HepG2 (cell line): ENCODE data around the gene POC1A. TPM values are rescaled to one million over a fixed set of nuclear protein-coding genes. Genes with fewer than 3 reads are reported as not detected.

Experiments used
- ATAC-seq: fragments of 200-7000 bp; cut with Tn5 transposase; 3 replicates; pipeline ENCODE4 v1.9.1; 2020; ENCODE audit warnings: mild to moderate bottlenecking, moderate library complexity
- BruUV-seq: library from RNA; stranded (reverse); fragments of 400-500 nt; replicated peaks from 2 replicates; lab custom pipeline; 2021; lab: Mats Ljungman, UMichigan
- CTCF ChIA-PET: fragments of 300-600 bp; formaldehyde crosslinking; extraction: SDS; loops from one replicate; lab custom pipeline; 2021; ENCODE audit warnings: low total read pairs, inconsistent platforms, low intra/inter-chr PET ratio; lab: Yijun Ruan, JAX
- POLR2A ChIA-PET: fragments of 350-600 bp; sonication (Branson Sonifier 250); formaldehyde crosslinking; loops from one replicate; lab custom pipeline; 2020; ENCODE audit warnings: antibody characterized with exemption, inconsistent platforms; lab: Yijun Ruan, JAX
- DNase-seq: peaks from one replicate; pipeline ENCODE4 v3.0.0-alpha.2; 2015; ENCODE audit warnings: low spot score
- FAIRE-seq: peaks from 3 replicates; lab custom pipeline; 2011; peaks lifted over from hg19 to GRCh38; lab: Jason Lieb, UNC
- H2AFZ ChIP-seq: one replicate; pipeline ENCODE4 v1.6.1; 2011; ENCODE audit warnings: low read length, inconsistent platforms
- H3K27ac ChIP-seq: fragments of 300-600 bp; 3 replicates; pipeline ENCODE4 v1.8.0; 2011; ENCODE audit warnings: mixed run types, mild to moderate bottlenecking, mixed read lengths, low read length, inconsistent platforms; ENCODE audit not compliant: insufficient read depth; ENCODE audit errors: extremely low read length
- H3K27me3 ChIP-seq, 2 experiments: fragments of 200-600 bp in 1 of 2; 2 replicates in 1 of 2; 3 replicates in 1 of 2; pipeline versions ENCODE4 v1.6.0 to v1.8.0; 2011; ENCODE audit warnings: low read length in 2 of 2, mild to moderate bottlenecking in 2 of 2, moderate library complexity in 2 of 2, inconsistent platforms in 1 of 2; ENCODE audit not compliant: insufficient read depth in 2 of 2, control insufficient read depth in 1 of 2
- H3K36me3 ChIP-seq, 2 experiments: fragments of 200-600 bp in 1 of 2; replicated peaks in 1 of 2; 2 replicates in 1 of 2; 3 replicates in 1 of 2; pipeline versions ENCODE4 v1.5.1 to v1.8.0; 2011; ENCODE audit warnings: low read length in 2 of 2, inconsistent platforms in 1 of 2; ENCODE audit not compliant: insufficient read depth in 2 of 2, control insufficient read depth in 1 of 2
- H3K4me1 ChIP-seq: 2 replicates; pipeline ENCODE4 v1.5.1; 2012; ENCODE audit warnings: low read length, inconsistent platforms; ENCODE audit not compliant: insufficient read depth
- H3K4me2 ChIP-seq: 2 replicates; pipeline ENCODE4 v1.6.0; 2011; ENCODE audit warnings: low read depth, low read length, inconsistent platforms
- H3K4me3 ChIP-seq, 3 experiments: fragments of 200-600 bp in 1 of 3; sonication (generic), shearing (Covaris generic) in 1 of 3; replicated peaks in 1 of 3; 2 replicates each; pipeline ENCODE4 v1.5.1; 2011 to 2016; ENCODE audit warnings: low read length in 3 of 3, inconsistent platforms in 2 of 3, low read depth in 2 of 3, mild to moderate bottlenecking in 2 of 3, control low read depth in 1 of 3, mixed read lengths in 1 of 3; ENCODE audit not compliant: insufficient read depth in 1 of 3
- H3K79me2 ChIP-seq: one replicate; pipeline ENCODE4 v1.6.1; 2011; ENCODE audit warnings: low read length, inconsistent platforms; ENCODE audit not compliant: insufficient read depth
- H3K9ac ChIP-seq: 2 replicates; pipeline ENCODE4 v1.6.0; 2011; ENCODE audit warnings: mild to moderate bottlenecking, low read depth, low read length, inconsistent platforms; ENCODE audit not compliant: insufficient read depth
- H3K9me3 ChIP-seq: 2 replicates; pipeline ENCODE4 v1.5.1; 2012; ENCODE audit warnings: mild to moderate bottlenecking, low read length
- H4K20me1 ChIP-seq: 2 replicates; pipeline ENCODE4 v1.6.0; 2011; ENCODE audit warnings: inconsistent platforms, mild to moderate bottlenecking, low read length, moderate library complexity; ENCODE audit not compliant: insufficient read depth
- ATAD3A ChIP-seq: sonication (generic); formaldehyde crosslinking; IDR thresholded peaks from 2 replicates; pipeline ENCODE4 v1.4.0; 2020; ENCODE audit warnings: missing genetic modification reagents
- FOXP1 ChIP-seq, 2 experiments: fragments of 450-650 bp in 1 of 2; IDR thresholded peaks; 2 replicates each; pipeline ENCODE4 v1.6.1; 2017 to 2018; ENCODE audit warnings: antibody characterized with exemption in 1 of 2
- GFI1 ChIP-seq: sonication (generic); formaldehyde crosslinking; IDR thresholded peaks from 2 replicates; pipeline ENCODE4 v1.5.0; 2020; ENCODE audit warnings: missing genetic modification reagents, mild to moderate bottlenecking, borderline replicate concordance
- JUN ChIP-seq: sonication (generic); formaldehyde crosslinking; IDR thresholded peaks from 2 replicates; pipeline ENCODE4 v1.4.0; 2020; ENCODE audit warnings: mild to moderate bottlenecking, missing genetic modification reagents
- NFRKB ChIP-seq: fragments of 450-650 bp; IDR thresholded peaks from 2 replicates; pipeline ENCODE4 v1.6.1; 2017
- PAX8 ChIP-seq: sonication (generic); formaldehyde crosslinking; IDR thresholded peaks from 2 replicates; pipeline ENCODE4 v1.8.0; 2022; ENCODE audit warnings: mild to moderate bottlenecking, missing genetic modification reagents, borderline replicate concordance
- RBFOX2 ChIP-seq: fragments of 200-400 bp; formaldehyde crosslinking; IDR thresholded peaks from 2 replicates; pipeline ENCODE4 v1.6.1; 2017; ENCODE audit warnings: low read depth, mild to moderate bottlenecking, low read length
- RELA ChIP-seq: sonication (generic); formaldehyde crosslinking; IDR thresholded peaks from 2 replicates; pipeline ENCODE4 v1.4.0; 2020; ENCODE audit warnings: missing genetic modification reagents
- SP5 ChIP-seq: IDR thresholded peaks from 2 replicates; pipeline ENCODE4 v1.6.1; 2016; ENCODE audit warnings: low read depth, borderline replicate concordance
- ZC3H4 ChIP-seq: sonication (generic); formaldehyde crosslinking; IDR thresholded peaks from 2 replicates; pipeline ENCODE4 v1.4.0; 2020; ENCODE audit warnings: missing genetic modification reagents, borderline replicate concordance
- ZNF569 ChIP-seq: sonication (generic); formaldehyde crosslinking; IDR thresholded peaks from 2 replicates; pipeline ENCODE4 v1.5.0; 2020; ENCODE audit warnings: mild to moderate bottlenecking, missing genetic modification reagents, moderate library complexity, borderline replicate concordance
- WGBS: methylation state at CpG from one replicate; pipeline ENCODE4 v1.1.6; 2017; ENCODE audit warnings: low lambda C conversion rate; 5-methylcytosine and 5-hydroxymethylcytosine counted together
- in situ Hi-C: cut with HindIII; loops from 2 replicates; pipeline ENCODE4 v1.10.0; 2017; ENCODE audit warnings: low pct_unique_long_range_greater_than_20kb; ENCODE audit not compliant: extremely low pct_ligation_motif_present
- intact Hi-C: fragments of 100-400 bp; cut with micrococcal nuclease; formaldehyde crosslinking; loops from one replicate; pipeline ENCODE4 v1.10.0; 2022; ENCODE audit not compliant: unreplicated experiment
- polyA plus RNA-seq, 8 experiments: library from polyadenylated mRNA; depleted of rRNA in 3 of 8; stranded (reverse) in 7 of 8; unstranded in 1 of 8; fragments of >200 nt; fragmentation: Illumina TruSeq in 4 of 8; extraction: Trizol in 4 of 8; gene quantifications; 2 replicates each; pipeline versions ENCODE4 v1.2.1 to v1.2.3, GENCODE V29; 2011 to 2016; ENCODE audit warnings: low read depth in 4 of 8, missing spikeins in 1 of 8, mixed read lengths in 1 of 8; ENCODE audit not compliant: insufficient read depth in 1 of 8
- total RNA-seq, 5 experiments: library from RNA; depleted of rRNA; stranded (reverse); fragments of >200 nt; fragmentation: Illumina TruSeq; extraction: Trizol; gene quantifications; 2 replicates each; pipeline ENCODE4 v1.2.3, GENCODE V29; 2016; ENCODE audit warnings: low read depth in 1 of 5
- TF ChIP-seq, protein P1 (sequence below): sonication (generic); formaldehyde crosslinking; conservative IDR thresholded peaks from 2 replicates; pipeline ENCODE4 v1.5.0; 2020; ENCODE audit warnings: missing genetic modification reagents
- TF ChIP-seq, protein P2 (sequence below): sonication (generic); formaldehyde crosslinking; IDR thresholded peaks from 2 replicates; pipeline ENCODE4 v1.5.0; 2020; ENCODE audit warnings: mild to moderate bottlenecking, missing genetic modification reagents, borderline replicate concordance
- TF ChIP-seq, protein P3 (sequence below): sonication (generic); formaldehyde crosslinking; IDR thresholded peaks from 2 replicates; pipeline ENCODE4 v1.8.1; 2023; ENCODE audit warnings: mild to moderate bottlenecking, missing genetic modification reagents
- TF ChIP-seq, protein P4 (sequence below): sonication (generic); formaldehyde crosslinking; IDR thresholded peaks from 2 replicates; pipeline ENCODE4 v1.4.0; 2020; ENCODE audit warnings: mild to moderate bottlenecking, missing genetic modification reagents

POC1A gene
- total and polyA plus RNA-seq, 2 of the 13 experiments (the other 11 are each of a cell fraction or from before 2014, with no cell fraction given) = 14.6 to 20.0 TPM

- POLR2A ChIA-PET = interaction anchor here (1.4 to 4.3 kb wide), 3 partner anchors 14 to 42 kb away, joined by 3 to 20 read pairs (median 4); partner anchors contain the start of gene RPL29
Measured at GRCh38 chr3:52038227-52038626, 116.0 kb downstream of the POC1A start.

More at GRCh38 chr3:52038227-52038626, 116.0 kb downstream of the POC1A start:
- Histone ChIP-seq H3K4me3 (no peak overlapping the region), H4K20me1 (no peaks in the 10 kb centered on the region), H3K9ac (no peak overlapping the region), H3K4me2 (no peak overlapping the region), H3K9me3 (no peaks in the 10 kb centered on the region), H2AFZ (no peak overlapping the region), H3K27ac (no peak overlapping the region), H3K79me2 (no peaks in the 10 kb centered on the region), H3K27me3 (no peaks in the 10 kb centered on the region), H3K4me1 (peaks cover 79% of the 10 kb centered on the region), H3K36me3 (no peaks in the 10 kb centered on the region)
- no TSS peak for BruUV-seq
- FAIRE-seq (no peak), DNase-seq (no peak), ATAC-seq (no peak)
- intact Hi-C loops = no loop called here
- 100% methylated on average over 1 of the region's 6 CpGs for WGBS
- TF ChIP-seq JUN (CRISPR knock-in tag) (no peak), GFI1 (CRISPR knock-in tag) (no peak), FOXP1 (IDR thresholded peaks at IDR 0.05) (no peak), FOXP1 (CRISPR knock-in tag; IDR thresholded peaks at IDR 0.05) (no peak), PAX8 (CRISPR knock-in tag) (no peak), ATAD3A (CRISPR knock-in tag) (no peak), ZC3H4 (CRISPR knock-in tag) (no peak), RBFOX2 (no peak), RELA (CRISPR knock-in tag) (no peak), SP5 (CRISPR knock-in tag) (no peak), NFRKB (no peak), ZNF569 (no peak)
- TF ChIP-seq, protein P1, sequence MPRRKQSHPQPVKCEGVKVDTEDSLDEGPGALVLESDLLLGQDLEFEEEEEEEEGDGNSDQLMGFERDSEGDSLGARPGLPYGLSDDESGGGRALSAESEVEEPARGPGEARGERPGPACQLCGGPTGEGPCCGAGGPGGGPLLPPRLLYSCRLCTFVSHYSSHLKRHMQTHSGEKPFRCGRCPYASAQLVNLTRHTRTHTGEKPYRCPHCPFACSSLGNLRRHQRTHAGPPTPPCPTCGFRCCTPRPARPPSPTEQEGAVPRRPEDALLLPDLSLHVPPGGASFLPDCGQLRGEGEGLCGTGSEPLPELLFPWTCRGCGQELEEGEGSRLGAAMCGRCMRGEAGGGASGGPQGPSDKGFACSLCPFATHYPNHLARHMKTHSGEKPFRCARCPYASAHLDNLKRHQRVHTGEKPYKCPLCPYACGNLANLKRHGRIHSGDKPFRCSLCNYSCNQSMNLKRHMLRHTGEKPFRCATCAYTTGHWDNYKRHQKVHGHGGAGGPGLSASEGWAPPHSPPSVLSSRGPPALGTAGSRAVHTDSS = no peak
- TF ChIP-seq, protein P2, sequence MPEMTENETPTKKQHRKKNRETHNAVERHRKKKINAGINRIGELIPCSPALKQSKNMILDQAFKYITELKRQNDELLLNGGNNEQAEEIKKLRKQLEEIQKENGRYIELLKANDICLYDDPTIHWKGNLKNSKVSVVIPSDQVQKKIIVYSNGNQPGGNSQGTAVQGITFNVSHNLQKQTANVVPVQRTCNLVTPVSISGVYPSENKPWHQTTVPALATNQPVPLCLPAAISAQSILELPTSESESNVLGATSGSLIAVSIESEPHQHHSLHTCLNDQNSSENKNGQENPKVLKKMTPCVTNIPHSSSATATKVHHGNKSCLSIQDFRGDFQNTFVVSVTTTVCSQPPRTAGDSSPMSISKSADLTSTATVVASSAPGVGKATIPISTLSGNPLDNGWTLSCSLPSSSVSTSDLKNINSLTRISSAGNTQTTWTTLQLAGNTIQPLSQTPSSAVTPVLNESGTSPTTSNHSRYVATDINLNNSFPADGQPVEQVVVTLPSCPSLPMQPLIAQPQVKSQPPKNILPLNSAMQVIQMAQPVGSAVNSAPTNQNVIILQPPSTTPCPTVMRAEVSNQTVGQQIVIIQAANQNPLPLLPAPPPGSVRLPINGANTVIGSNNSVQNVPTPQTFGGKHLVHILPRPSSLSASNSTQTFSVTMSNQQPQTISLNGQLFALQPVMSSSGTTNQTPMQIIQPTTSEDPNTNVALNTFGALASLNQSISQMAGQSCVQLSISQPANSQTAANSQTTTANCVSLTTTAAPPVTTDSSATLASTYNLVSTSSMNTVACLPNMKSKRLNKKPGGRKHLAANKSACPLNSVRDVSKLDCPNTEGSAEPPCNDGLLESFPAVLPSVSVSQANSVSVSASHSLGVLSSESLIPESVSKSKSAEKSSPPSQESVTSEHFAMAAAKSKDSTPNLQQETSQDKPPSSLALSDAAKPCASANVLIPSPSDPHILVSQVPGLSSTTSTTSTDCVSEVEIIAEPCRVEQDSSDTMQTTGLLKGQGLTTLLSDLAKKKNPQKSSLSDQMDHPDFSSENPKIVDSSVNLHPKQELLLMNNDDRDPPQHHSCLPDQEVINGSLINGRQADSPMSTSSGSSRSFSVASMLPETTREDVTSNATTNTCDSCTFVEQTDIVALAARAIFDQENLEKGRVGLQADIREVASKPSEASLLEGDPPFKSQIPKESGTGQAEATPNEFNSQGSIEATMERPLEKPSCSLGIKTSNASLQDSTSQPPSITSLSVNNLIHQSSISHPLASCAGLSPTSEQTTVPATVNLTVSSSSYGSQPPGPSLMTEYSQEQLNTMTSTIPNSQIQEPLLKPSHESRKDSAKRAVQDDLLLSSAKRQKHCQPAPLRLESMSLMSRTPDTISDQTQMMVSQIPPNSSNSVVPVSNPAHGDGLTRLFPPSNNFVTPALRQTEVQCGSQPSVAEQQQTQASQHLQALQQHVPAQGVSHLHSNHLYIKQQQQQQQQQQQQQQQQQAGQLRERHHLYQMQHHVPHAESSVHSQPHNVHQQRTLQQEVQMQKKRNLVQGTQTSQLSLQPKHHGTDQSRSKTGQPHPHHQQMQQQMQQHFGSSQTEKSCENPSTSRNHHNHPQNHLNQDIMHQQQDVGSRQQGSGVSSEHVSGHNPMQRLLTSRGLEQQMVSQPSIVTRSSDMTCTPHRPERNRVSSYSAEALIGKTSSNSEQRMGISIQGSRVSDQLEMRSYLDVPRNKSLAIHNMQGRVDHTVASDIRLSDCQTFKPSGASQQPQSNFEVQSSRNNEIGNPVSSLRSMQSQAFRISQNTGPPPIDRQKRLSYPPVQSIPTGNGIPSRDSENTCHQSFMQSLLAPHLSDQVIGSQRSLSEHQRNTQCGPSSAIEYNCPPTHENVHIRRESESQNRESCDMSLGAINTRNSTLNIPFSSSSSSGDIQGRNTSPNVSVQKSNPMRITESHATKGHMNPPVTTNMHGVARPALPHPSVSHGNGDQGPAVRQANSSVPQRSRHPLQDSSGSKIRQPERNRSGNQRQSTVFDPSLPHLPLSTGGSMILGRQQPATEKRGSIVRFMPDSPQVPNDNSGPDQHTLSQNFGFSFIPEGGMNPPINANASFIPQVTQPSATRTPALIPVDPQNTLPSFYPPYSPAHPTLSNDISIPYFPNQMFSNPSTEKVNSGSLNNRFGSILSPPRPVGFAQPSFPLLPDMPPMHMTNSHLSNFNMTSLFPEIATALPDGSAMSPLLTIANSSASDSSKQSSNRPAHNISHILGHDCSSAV (CRISPR knock-in tag) = no peak
- TF ChIP-seq, protein P3, sequence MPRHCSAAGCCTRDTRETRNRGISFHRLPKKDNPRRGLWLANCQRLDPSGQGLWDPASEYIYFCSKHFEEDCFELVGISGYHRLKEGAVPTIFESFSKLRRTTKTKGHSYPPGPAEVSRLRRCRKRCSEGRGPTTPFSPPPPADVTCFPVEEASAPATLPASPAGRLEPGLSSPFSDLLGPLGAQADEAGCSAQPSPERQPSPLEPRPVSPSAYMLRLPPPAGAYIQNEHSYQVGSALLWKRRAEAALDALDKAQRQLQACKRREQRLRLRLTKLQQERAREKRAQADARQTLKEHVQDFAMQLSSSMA (CRISPR knock-in tag) = no peak
- TF ChIP-seq, protein P4, sequence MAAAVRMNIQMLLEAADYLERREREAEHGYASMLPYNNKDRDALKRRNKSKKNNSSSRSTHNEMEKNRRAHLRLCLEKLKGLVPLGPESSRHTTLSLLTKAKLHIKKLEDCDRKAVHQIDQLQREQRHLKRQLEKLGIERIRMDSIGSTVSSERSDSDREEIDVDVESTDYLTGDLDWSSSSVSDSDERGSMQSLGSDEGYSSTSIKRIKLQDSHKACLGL (CRISPR knock-in tag) = no peak
- CTCF ChIA-PET = no interaction called here
- in situ Hi-C loops = no loop called here
